CD4-positive, alpha-beta T cell treated with Interleukin-4 for 1 hour (primary cell): ENCODE measurements around the gene CIROP.
"Not testable (repeated sequence)": the region's sequence is repeated elsewhere in the genome, so short reads cannot be mapped to it uniquely, and the experiment has no call there.

Experiments
- DNase-seq, 2 donors: peaks; one replicate each; pipeline ENCODE4 v3.0.0-alpha.2; 2020 to 2022

The CIROP gene

DNA sequence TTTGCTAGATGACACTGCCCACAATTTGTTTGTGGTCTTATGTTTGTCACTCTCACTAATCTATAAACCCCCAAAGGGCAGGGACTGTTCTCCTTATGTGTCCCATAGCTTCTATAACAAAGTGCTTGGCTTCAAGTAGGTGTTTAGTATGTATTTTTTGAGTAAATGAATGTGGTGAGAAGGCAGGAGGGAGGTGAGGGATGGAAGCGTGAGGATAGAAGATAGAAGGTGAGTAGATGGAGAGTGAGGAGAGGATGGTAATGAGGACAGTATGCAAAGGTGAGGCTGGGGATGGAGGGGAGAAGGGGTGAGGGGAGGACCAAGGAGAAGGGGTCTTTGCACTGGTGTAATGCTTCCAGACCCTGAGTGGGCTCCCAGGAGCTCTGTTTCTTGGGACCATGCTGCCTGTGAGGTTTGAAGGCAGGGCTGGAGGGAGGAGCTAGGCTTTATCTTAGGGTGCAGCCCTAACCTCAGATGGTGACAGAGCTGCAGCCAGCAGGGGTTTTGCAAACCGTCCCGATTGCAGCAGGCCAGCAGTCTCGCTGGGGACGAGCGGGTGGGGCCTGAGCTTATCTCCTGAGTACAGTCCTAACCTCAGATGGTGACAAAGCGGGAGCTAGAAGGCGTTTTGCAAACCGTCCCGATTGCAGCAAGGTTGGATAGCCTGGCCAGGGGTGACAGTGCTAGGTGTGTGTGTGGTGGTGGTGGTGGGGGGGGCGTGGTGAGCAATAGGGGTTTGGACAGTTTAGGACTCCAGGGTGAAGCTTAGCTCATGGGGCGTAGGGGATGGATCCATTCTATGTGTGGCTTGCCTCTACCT is 7.8 kb upstream of the CIROP start:
- DNase-seq, result peak in 1 of 2 donors; percentile 39

DNA sequence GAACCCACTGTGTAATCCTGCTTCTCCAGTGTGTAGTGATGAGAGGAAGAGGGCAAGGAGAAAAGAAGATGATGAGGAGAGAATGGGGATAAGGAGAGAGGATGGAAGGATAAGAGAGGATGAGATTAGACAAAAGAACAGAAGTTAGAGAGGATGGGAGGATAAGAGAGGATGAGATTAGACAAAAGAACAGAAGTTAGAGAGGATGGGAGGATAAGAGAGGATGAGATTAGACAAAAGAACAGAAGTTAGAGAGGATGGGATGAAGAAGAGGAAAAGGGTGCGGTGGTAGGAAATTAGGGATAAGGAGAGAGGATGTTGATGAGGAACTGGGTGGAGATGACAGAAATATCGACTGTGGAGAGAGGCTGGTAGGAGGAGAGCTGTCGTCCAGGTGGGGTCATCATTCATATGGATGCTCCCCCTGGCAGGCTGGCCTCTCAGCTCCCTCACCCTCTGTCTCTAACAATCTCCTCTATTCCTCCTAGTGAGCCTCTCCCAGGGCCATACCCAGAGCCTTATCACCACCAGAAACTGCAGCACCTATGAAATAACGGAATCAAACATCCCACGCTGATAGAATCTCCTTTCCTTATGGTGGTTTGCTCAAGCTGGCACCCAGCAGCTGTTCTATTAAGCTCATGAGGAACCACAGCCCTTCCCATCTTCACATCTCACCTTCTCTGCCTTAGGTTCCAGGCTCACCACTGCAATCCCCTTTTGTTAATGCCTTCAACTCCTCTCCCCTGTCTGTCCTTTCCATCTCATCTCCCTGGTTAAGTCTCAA is 6.0 kb upstream of the CIROP start:
- DNase-seq, result no peak

DNA sequence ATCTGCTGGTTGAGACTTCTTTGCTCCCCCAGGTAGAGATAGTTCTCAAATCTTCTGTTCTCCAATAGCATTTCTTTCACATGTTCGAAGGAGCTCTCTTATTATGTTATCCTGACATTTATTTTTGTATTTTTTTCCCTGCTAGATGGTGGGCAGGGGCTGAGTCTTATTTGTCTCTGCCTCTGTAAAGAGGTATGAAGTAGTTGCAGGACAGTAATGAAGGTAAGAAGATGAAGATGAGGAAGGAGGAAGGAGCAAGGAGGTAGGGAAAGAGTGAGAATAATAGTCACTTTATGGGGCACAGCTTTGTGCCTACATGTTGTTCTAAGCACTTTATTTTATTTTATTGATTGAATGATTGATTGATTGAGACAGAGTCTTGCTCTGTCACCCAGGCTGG is 5.0 kb upstream of the CIROP start:
- no peak for DNase-seq

DNA sequence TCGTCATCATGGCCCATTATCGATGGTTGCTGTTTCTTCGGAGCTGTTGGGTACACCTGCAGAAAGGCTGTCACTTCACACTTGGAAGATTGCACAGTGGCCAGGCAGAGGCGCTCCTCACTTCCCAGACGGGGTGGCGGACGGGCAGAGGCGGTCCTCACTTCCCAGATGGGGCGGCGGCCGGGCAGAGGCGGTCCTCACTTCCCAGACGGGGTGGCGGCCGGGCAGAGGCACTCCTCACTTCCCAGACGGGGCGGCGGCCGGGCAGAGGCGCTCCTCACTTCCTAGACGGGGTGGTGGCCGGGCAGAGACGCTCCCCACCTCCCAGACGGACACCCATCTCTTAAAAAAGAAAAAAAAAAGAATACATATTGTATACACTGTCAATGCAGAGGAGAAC is 3.4 kb upstream of the CIROP start:
- DNase-seq, result not testable (repeated sequence)

DNA sequence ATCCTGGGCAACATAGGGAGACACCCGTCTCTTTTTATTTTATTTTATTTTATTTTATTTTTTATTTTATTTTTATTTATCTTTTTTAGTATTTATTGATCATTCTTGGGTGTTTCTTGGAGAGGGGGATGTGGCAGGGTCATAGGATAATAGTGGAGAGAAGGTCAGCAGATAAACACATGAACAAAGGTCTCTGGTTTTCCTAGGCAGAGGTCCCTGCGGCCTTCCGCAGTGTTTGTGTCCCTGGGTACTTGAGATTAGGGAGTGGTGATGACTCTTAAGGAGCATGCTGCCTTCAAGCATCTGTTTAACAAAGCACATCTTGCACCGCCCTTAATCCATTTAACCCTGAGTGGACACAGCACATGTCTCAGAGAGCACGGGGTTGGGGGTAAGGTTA is 2.8 kb upstream of the CIROP start:
- DNase-seq, result not testable (repeated sequence)

DNA sequence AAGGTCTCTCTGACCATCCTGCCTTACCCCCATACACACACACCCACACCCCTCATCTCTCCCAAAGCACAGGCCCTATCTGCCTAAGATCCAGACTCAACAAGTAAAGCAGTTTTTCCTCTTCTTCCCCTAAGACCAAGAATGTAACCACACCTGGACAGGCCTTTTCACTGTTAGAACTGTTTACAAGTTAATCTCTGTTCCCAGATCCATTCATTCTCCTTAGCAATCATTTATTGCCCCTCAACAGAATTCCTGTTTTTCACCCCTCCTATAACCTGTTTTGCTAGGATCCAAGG is 1.9 kb upstream of the CIROP start:
- no peak for DNase-seq

DNA sequence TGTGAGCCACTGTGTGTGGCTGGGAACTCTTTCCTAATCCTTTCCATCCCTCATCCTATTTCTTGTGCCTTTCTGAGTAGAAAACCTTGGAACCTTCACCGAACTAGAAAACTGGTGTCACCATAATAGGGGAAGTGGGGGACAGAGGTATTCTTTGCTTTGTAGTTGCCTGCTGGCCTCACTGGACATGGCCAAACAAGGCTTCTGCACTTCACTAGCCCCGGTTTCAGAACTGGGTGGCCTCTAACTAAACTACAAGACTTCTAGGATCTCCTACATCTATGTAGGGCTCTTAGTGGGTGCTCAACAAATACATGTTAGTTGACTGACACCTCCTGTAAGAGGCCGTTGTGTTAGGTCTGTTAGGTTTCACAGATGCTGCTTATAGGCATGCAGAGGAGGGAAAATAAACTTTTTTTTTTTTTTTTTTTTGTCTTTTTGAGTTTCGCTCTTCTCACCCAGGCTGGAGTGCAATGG is 597 bp upstream of the CIROP start:
- DNase-seq, result no peak

DNA sequence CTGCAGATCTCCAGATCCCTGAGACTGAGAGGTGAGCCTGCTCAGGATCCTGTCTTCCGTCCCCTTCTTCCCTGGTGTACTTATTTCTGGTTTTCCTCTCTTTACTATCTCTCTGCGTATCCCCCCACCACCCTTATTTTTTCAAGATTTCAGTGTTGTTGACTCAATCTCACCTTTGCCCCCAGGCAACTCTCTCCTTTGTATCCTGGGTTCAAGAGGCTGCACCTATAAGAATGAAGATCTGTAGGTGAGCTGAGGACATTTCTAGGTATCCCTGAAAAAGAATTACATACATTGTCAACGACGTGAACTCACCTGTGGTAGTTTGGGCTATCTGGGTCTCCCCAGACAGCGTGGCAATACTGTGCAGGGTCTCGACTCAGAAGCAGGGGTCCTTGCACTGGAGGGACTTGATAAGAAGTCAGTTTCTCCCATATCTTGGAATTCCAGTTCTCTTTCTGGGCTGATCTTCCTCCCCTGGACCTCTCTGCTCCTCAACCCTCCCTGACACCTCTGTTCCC is 659 bp downstream of the CIROP start:
- DNase-seq, result no peak

DNA sequence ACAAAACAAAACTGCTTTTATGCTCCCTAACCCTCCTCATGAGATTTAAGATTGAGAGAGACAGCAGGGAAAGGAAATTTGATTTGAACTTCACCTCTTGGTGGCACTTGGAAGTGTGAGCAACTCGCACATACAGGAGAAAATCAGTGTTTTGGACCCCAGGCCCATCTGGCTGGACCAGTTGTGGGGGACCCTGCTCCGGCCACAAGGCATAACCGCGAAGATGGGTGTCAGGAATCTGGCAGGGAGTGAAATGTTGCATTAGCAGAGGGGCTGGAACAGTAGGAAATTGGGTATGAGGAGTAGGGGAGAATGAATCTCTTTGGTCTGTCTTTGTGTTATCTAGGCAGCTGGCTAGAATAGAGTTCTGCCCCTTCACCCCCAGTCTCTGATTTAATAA is 1.2 kb downstream of the CIROP start:
- DNase-seq, result no peak

DNA sequence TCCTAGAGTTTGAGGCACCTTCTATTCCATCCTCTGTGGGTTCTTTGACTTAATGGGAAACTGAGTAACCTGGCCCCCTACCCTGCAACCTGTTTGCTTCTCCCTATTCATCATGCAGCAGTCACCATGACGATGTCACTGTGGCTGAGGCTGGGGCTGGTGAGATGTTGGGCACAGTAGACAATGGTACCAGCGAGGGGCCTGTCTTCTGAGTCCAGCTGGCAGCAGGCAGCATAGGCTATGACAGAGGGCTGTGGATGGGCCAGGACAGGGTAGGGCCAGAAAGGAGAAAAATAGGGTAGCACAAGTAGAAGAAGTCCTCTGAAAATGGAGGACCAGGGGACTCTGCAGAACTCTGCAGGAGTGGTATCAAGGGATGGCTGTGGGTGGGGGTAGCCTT is 2.0 kb downstream of the CIROP start:
- DNase-seq, result no peak

DNA sequence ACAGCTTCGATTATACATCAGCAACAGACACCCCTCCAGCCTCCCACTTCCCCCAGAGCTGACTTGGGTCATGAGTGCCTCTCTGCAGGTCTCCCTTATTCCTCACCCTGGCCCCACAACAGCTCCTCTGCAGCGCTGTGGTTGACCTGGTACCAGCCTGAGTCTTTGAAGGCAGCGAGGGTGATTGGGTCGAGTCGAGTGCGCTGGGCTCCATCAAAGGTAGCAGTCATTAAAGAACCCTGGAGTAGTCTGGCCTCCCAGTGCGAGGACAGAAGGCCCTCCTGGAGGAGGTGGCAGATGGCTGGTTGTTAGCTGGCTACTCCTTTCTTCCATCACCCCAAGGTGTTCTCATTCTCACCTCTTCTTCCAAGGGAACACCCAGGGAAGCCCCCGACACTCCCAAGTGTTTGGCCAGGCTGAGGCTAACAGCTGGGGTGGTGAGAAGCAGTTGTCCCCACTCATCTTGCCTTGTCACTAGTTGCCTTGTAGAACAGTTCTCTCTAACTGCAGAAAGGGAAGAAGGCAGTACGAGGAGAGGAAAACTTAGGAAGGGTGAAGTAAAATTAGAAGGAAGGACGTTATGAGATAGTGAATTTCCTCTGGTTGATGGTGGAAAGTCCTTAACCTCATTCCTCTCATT is 2.7 kb downstream of the CIROP start:
- no peak for DNase-seq

DNA sequence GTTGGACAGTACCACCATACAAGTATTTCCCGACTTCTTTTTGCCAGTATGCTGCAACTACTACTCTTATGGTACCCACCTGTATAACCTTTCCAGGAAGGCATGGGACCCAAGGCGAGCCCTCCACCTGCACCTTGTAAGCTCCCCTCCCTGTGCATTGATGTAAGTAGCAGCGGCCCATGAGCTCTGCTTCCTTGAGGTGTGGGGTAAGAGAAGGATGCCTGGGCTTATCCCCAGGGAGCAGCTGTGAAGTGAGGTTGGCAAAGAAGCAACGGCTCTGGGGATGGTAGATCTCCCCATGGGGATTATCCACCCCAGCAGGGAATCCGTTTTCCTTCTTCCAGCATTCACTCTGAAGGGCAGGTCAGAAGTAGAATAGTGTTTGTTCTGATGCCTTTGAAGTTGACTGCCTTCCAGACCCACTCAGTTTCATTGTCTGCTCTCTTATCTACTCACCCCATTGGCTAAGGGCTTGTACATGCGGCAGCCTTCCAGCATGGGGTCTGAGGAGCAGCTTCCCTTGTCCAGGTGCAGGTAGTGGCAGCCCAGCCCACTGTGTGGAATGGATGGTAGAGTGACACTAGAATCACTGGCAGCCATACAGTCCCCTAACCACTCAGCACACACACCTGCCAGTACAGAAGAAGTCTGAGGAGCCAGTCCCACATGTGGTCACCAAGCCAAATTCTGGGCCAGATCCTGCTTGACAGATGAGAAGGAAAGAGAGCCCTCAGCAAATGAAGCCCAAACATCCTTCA is 3.4 kb downstream of the CIROP start:
- DNase-seq, result no peak

DNA sequence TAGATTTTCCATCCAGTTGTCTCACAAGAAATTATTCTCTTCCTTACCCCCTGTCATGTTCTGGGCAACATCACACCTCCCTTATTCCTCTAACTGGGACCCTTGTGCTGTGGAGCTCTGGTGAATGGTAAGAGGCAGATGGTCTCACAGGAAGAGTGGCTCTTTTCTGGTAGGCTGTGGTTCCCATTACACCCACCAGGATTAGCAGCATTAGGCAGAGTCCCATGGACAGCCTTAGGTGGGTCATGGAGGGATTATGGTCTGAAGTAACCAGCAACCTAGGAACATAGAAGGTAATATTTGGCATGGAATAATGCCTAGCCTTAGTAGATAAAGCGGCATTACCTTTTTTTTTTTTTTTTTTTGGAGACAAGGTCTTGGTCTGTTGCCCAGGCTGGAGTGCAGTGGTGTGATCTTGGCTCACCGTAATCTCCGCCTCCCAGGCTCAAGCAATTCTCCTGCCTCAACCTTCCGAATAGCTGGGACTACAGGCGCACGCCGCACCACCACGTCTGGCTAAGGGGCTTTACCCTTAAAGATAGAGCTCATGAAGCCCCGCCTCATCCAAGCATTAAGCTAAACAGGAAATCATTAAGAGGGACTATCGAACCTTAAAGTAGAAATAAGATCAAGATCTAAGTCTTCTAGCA is 5.5 kb downstream of the CIROP start:
- DNase-seq, result no peak

DNA sequence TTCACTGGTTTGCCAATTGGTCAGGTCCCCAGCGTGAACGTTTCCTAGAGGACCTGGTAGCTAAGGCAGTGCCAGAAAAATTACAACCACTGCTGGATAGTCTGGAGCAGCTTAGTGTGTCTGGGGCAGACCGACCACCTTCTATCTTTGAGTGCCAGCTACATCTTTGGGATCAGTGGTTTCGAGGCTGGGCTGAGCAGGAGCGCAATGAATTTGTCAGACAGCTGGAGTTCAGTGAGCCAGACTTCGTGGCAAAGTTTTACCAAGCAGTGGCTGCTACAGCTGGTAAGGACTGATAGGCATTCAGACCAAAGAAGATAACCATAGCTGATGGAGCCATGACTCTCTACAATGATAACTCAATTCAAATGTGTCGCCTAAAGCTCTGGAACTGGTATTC is 7.0 kb downstream of the CIROP start:
- no peak for DNase-seq

DNA sequence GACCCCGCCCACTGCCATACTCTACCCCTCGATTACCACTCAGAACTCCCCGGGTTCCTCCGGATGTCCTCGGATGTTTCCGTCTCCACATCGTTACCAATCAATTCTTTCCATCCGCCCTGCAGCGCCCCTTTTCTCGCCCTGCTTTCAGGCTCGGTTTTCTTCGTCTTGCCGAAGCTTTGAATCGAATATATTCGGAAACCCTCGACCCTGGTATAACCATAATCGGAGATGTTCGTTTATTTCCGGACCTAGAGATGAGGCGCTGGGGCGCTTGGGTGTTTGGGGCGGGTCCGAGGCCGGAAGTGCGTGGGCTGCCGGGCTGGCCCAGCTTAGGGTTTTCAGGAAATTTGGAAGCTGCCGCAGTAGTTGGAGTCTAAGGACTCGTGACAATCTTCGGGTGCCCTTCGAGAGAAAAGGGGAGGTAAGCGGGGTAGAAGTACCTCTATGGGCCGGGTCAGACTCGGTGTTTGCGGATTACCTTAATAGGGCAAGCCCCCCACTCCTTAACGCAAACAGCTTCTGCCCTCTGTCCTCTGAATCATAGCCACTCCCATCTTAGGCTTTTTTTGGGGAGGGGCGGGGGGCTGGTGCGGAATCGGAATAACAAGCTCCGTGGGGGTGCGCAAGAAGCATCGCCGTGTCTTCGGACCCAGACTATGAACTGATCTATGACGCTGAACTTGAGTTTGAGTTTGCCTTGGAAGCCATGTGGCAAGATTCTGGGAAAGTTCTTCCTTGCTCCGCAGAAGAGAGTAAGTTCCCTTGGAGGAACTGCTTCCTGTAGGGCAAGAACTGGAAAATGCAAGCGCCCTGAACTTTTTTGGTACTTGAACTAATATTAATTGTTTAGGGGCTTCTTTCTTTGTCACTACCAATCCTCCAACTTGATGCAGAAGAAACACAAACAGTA is 9.3 kb downstream of the CIROP start, which contains the start of gene C14orf119:
Gene C14orf119 (plus strand): TSS at position 310 of the 913 bp plus-strand sequence. CDS start 2,154 bp downstream, outside the sequence.
- DNase-seq, result peak; percentile 100

DNA sequence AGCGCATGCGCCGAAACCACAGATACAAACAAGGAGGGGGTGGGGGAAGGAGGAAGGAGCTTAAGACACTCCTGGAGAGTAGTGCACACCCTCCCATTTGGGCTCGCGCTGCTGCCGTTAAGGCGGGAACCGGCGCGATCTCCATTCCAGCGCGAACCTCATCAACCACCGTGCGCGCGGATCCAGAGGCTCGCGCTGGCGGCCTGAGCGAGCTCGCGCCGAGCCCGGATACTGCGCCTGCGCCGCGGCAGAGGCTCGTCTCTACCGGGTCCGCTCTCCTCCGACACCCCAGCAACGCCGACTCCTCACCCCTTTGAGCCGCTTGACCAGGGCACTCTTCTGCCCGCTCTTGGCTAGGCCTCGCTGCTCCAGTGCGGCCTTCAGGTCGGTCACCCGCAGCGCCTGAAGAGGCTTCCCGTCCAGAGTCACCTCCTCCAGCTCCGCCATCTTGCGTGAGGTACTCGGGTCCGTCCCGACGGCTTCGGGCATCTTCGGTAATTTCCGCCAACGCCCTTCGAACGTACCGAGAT is 10.1 kb downstream of the CIROP start, which contains the start of gene ACIN1:
Gene ACIN1 (minus strand): TSS at position 471 of the 530 bp plus-strand sequence. CDS start 24 bp downstream, at position 447.
- DNase-seq, result peak in 1 of 2 donors; percentile 85

DNA sequence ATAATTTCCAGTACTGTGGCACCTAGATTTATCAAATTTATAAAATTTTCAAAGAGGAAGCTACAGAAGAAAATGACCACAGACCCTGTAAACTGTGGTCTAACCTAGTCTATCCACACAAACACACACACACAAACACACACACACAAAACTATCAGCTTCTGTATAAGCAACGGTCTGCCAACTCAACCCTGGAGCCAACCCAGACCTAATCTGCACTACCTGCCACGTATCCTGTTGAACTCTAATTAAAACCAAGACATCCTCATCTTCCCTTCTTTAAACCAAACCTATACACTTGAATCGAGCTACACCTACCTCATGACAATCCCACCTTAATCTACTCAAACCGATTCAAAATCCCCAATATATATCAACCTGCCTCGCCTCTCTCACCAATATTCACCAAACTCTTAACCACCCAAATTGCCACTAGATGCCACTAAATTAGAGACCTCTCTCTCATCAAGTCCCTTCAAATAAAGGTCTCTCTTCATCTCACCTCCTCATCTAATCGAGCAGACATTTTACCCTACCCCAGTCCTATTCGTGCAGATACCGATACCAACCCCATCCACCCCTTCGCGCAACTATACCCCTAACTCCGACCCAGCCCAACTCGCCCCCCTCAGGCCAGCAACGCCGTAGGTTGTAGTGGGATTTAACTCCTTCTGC is 10.7 kb downstream of the CIROP start:
- peak in 1 of 2 donors; percentile 86 for DNase-seq

DNA sequence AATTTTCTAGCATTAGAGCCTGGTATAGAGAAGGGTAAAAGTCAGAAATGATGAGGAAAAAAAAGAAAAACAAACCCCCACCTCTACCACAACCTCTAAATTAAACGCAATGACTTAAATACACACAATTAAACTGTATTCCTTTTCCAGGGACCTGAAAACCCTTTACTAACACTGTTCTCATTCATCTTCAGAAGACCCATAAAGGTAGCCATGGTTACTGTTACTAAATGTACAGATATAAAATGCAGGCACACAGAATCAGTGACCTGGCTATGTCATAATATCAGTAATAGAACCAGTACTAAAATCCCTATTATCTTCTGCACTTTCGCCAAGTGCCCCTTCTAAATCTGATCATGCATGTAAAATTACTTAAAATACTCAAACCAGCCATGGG is 11.3 kb downstream of the CIROP start:
- no peak for DNase-seq

DNA sequence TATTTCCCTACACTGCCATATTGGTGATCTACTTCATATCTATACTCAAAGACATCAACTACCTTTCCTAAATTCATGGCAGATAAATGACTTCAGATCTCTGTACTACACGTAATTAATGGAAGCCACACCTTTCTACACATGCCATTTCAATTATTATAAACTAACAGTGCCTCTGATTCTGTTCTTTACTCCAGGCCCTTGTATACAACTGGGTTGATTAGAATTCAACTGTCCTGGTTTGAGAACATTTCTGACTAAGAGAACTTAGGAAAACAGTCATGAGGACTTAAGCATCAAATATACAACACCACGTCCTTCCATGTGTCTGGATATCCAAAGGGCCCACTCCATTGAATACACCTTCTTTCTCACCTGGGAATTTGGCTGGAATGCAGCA is 11.7 kb downstream of the CIROP start:
- no peak for DNase-seq
